SW 1271 (cell line): ENCODE measurements around the gene OR1J1.

Experiments used
- DNase-seq, 2 experiments: peaks; one replicate each; lab custom pipeline; 2025; lab: John Stamatoyannopoulos, UW

Gene OR1J1, protein sequence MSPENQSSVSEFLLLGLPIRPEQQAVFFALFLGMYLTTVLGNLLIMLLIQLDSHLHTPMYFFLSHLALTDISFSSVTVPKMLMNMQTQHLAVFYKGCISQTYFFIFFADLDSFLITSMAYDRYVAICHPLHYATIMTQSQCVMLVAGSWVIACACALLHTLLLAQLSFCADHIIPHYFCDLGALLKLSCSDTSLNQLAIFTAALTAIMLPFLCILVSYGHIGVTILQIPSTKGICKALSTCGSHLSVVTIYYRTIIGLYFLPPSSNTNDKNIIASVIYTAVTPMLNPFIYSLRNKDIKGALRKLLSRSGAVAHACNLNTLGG

GRCh38 chr9:122477826-122478225 is at the start of gene OR1J1:
OR1J1 (minus strand) TSS chr9:122477926; CDS start chr9:122477926, 0 bp downstream.
- no peak for DNase-seq

- no peak for DNase-seq
Observed at GRCh38 chr9:122527193-122527592, 49.5 kb upstream of the OR1J1 start, which contains the start of gene OR1N1. OR1N1 (minus strand) TSS chr9:122527293; CDS start chr9:122527293, 0 bp downstream.

- DNase-seq, result no peak
Observed at GRCh38 chr9:122526602-122527001, 48.9 kb upstream of the OR1J1 start.

- DNase-seq, result no peak
Observed at GRCh38 chr9:122519376-122519775, 41.6 kb upstream of the OR1J1 start.

- DNase-seq, result no peak
Observed at GRCh38 chr9:122518841-122519240, 41.1 kb upstream of the OR1J1 start, which contains the start of gene OR1J4. OR1J4 (plus strand) TSS chr9:122519141; CDS start chr9:122519141, 0 bp downstream.

- no peak for DNase-seq
Observed at GRCh38 chr9:122518226-122518625, 40.5 kb upstream of the OR1J1 start.

- no peak for DNase-seq
Observed at GRCh38 chr9:122510502-122510901, 32.8 kb upstream of the OR1J1 start, which contains the start of gene OR1J2. OR1J2 (plus strand) TSS chr9:122510802; CDS start chr9:122510802, 0 bp downstream.

- no peak for DNase-seq
Observed at GRCh38 chr9:122506964-122507363, 29.2 kb upstream of the OR1J1 start.

DNA sequence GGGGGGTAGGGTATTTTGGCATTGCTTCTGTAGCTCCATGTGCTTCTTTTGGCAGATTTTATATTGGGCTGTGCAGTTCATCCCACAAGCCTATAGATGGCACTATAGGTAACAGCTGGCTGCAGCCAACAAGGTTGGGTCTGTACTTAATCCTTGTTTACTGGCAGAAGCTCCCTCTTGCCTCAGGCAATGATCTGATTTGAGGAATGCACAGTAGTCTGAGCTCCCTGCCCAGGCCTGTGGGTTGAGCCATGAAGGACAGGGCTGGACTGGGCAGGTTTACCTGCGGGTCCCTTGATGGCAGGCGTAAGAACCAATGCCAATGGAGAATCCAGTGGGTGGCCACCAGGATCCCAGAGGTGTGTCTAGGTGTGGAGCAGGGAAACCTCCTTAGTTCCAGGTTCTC is 21.2 kb upstream of the OR1J1 start:
- DNase-seq, result peak in 1 of 2 experiments; percentile 29

DNA sequence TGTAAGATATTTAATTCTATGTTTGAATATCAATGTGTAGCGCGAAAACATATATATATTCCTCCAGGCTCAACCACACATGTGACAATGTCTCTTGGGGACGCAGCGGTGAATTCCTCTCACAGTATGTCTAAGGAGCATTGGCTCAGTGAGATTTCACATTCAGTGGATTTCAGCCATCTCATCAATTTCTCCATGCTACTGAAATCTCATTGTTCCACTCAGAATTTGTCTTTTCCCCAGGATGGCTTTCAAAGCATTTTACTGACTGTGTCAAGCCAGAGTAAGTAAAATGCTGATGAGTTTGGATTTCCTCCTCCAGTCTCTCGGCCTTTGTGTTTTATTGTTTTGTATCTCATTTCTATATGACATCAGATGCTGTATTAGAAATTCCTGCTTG is 1.3 kb upstream of the OR1J1 start:
- DNase-seq, result no peak

DNA sequence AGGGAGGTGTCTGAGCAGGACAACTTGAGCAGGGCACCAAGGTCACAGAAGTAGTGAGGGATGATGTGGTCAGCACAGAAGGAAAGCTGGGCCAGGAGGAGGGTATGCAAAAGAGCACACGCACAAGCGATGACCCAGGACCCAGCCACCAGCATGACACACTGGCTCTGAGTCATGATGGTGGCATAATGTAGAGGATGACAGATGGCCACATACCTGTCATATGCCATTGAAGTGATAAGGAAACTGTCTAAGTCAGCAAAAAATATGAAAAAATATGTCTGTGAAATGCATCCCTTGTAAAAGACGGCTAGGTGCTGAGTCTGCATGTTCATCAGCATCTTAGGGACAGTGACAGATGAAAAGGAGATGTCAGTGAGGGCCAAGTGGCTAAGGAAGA is 380 bp downstream of the OR1J1 start:
- DNase-seq, result no peak

- no peak for DNase-seq
Observed at GRCh38 chr9:122475717-122476116, 2.0 kb downstream of the OR1J1 start.

GRCh38 chr9:122474561-122474960 is 3.2 kb downstream of the OR1J1 start:
- DNase-seq, result no peak

DNA sequence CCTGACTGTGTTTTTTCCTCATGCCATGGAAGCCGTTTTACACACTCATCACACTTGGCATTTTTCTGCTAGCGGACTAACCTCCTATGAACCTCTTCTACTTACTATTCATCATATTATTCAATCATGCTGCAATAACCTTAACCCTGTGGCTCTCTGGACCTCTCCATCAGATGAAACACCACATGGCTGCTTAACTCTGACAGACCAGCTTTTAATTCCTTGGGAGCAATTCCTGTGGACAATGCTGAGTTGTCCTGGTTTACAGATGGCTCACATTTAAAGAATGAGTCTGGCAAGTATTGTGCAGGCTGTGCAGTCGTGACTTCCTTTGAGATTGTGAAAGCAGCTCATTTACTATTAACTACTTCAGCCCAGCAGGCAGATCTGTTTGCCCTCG is 9.0 kb downstream of the OR1J1 start:
- DNase-seq, result no peak

GRCh38 chr9:122466456-122466855 is 11.3 kb downstream of the OR1J1 start:
- DNase-seq, result no peak

DNA sequence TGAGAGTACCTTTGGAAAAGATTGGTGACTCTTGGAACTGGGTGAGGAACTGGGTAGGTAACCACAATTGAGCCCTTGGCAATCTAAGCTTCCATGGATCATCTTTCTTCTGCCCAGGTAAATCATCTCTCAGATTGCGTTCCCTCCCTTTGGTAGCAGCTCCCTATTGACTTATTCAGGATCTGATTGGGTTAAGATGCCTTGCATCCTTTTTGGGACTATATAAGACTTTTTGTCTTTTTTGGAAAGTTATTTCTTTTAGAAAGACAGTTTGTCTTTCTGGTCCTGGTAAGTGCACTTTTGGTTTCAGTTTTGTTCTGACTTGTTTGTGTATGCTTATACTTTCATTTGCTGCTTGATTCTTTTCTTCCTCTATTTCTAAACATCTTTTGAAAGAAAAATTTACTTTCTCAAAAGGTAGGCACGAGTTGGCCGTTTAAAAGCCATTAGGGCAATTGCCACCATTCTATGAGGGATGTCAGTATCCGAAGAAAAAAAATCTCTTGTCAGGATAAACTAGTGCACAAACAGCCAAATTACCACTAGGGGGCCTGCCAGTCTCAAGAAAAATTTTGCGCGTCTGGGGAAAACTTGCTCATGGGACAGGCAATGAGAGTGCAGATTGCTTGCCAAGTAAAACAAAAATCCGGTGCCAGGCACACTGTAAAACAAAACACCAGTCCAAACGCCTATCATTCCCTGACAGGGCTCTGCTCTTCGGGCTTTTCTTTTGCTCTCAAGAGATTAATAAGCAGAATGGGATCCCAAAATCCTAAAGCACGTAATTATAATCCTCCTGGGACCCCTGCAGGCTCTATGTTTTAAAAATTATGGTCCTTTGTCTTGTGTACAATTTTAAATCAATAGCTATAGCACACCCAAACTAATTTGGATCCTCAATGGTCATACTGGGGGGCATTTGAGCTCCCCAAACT is 12.8 kb downstream of the OR1J1 start:
- DNase-seq, result peak; percentile 48 to 82

DNA sequence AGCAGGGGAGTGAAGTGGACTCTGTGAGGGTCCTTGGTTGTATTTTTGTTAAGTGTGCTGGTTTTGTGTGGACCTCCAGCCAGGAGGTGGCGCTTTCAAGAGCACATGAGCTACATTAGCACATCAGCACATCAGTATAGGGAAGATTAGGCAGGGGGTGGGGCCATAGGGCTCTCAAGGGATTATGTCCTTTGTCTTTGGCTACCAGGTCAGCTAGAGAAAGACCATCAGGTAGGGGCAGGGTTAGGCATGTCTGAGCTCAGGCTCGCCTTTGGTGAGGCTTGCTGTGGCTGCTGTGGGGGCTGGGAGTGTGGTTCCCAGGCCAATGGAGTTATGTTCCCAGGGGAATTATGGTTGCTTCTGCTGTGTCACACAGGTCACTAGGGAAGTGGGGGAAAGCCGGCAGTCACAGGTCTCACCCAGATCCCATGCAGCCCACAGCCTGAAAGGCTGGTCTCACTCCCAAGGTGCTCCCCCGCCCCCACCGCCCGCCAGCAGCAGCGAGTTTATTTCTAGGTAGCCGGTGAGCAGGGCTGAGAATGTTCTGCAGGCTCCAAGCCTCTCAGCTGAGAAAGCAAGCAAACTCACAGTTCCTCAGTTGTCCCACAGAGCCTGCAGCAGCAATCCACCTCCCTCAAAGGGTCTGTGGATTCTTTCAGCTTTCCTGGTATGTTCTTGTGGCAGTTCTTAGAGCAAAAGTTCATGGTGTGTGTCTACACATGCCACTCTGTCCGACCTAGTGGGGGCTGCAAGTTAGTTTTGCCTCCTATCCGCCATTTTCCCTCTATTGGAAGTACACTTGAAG is 13.7 kb downstream of the OR1J1 start:
- DNase-seq, result peak in 1 of 2 experiments; percentile 23

DNA sequence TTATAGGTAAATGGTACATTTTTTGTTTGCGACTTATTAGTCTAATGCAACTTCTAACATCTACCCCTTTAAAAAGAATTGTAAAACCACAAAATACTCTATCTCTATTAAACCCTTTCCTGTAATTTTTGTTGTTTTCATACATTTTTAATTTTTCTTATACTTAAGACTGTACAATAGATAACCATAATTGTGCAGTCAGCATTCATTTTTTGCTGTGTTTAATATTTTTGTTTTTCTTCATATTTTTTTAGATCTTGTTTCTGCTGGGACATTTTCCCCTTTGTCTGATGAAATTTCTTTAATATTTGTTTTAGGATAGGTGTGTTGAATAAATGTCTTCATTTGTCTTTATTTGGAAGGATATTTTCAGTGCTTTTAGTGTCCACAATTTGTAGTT is 19.9 kb downstream of the OR1J1 start:
- no peak for DNase-seq

GRCh38 chr9:122456123-122456522 is 21.6 kb downstream of the OR1J1 start:
- no peak for DNase-seq

DNA sequence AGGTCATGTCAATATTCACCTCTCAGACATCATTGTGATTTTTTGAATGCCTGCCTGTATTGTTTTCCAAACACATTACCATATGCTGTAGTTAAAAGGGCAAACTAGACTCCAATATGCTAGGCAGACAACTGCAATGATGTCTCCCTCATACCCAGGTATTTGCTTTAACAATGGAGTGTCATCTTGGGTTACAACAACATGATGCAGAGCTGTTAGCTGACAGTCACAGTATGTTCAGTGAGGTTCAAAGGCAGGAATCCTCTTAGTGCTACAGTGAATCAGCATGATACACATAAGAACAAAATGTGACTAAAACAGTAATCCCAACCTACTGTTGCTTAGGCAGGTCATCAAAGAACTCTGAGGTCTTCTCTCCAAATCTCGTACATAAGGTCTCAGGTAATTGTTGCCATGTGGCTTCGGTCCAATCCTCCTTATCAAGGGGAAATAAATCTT is 24.0 kb downstream of the OR1J1 start:
- no peak for DNase-seq

DNA sequence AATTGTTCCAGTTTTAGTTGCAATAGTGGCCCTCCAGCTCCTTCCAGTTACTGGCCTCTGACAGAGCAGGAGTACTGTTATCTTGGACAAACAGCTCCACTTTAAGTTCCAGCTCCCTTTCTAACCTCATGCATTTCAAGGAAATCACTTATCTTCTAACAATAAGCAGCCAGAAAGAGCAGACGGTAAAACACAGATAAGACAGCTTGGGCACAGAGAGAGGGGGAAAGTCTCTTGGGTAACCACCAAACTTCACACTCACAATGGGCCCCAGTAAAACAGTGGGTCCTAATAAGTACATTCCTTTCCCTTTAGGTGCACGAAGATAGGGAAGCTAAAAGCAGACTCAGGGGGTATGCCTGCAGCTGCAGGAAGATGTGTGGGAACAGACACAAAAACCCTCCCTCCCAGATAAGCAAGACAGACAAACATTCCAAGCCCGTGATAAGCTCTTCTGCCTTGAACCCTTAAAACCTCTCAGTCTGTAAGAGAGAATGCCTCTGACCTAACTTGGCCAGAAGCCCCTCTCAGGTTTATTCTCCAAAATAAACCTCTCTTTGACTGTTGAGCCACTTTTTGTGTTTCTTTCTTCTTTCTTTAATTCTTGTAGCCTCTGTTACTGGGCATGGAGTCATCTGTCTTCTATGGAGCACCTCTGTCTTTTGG is 30.8 kb downstream of the OR1J1 start:
- no peak for DNase-seq
